CD14-positive monocyte (primary cell): ENCODE data around the gene FAM83G. TPM values are rescaled to one million over a fixed set of nuclear protein-coding genes. Genes with fewer than 3 reads are reported as not detected.

Experiments
- DNase-seq, 3 donors: peaks; one replicate each; pipeline ENCODE4 v3.0.0-alpha.2; 2011 to 2022
- H2AFZ ChIP-seq: 2 replicates; pipeline ENCODE4 v1.6.0; 2012; ENCODE audit warnings: mild to moderate bottlenecking, low read depth, low read length, inconsistent platforms; ENCODE audit not compliant: insufficient read depth, poor library complexity, severe bottlenecking
- H3K27ac ChIP-seq, 2 donors: 1 replicate in 1 of 2; 2 replicates in 1 of 2; pipeline ENCODE4 v1.5.1; 2012 to 2013; ENCODE audit warnings: low read length in 2 of 2, control low read depth in 1 of 2, inconsistent platforms in 1 of 2, low read depth in 1 of 2, mild to moderate bottlenecking in 1 of 2
- H3K27me3 ChIP-seq, 2 donors: one replicate each; pipeline versions ENCODE4 v1.6.0 to v1.6.1; 2011 to 2013; ENCODE audit warnings: low read length in 2 of 2; ENCODE audit not compliant: control insufficient read depth in 2 of 2, insufficient read depth in 2 of 2
- H3K36me3 ChIP-seq, 2 donors: replicated peaks in 1 of 2; 1 replicate in 1 of 2; 2 replicates in 1 of 2; pipeline versions ENCODE4 v1.5.1 to v1.6.1; 2012 to 2013; ENCODE audit warnings: low read length in 2 of 2, control low read depth in 1 of 2, inconsistent platforms in 1 of 2, mild to moderate bottlenecking in 1 of 2; ENCODE audit not compliant: insufficient read depth in 2 of 2, control insufficient read depth in 1 of 2
- H3K4me1 ChIP-seq, 2 donors: 1 replicate in 1 of 2; 2 replicates in 1 of 2; pipeline versions ENCODE4 v1.5.1 to v1.6.1; 2012 to 2013; ENCODE audit warnings: low read length in 2 of 2, control low read depth in 1 of 2, inconsistent platforms in 1 of 2, mild to moderate bottlenecking in 1 of 2, moderate library complexity in 1 of 2; ENCODE audit not compliant: insufficient read depth in 2 of 2, control insufficient read depth in 1 of 2
- H3K4me2 ChIP-seq: replicated peaks from 2 replicates; pipeline ENCODE3; 2012; ENCODE audit warnings: low read length, moderate library complexity, mild to moderate bottlenecking; ENCODE audit not compliant: poor library complexity, severe bottlenecking; ENCODE audit errors: extremely low read depth
- H3K4me3 ChIP-seq, 3 experiments: fragments of 200-600 bp in 1 of 3; sonication (generic) in 1 of 3; replicated peaks in 1 of 3; 1 replicate in 2 of 3; 2 replicates in 1 of 3; pipeline ENCODE4 v1.5.1; 2011 to 2013; ENCODE audit warnings: low read length in 3 of 3, mild to moderate bottlenecking in 3 of 3, control low read depth in 2 of 3, low read depth in 2 of 3, inconsistent platforms in 1 of 3, moderate library complexity in 1 of 3
- H3K79me2 ChIP-seq: 2 replicates; pipeline ENCODE4 v1.6.0; 2012; ENCODE audit warnings: mild to moderate bottlenecking, control low read depth, inconsistent platforms, low read length, moderate library complexity; ENCODE audit not compliant: insufficient read depth
- H3K9ac ChIP-seq: 2 replicates; pipeline ENCODE4 v1.6.0; 2017; ENCODE audit warnings: low read length, mild to moderate bottlenecking; ENCODE audit not compliant: insufficient read depth, poor library complexity, severe bottlenecking
- H3K9me3 ChIP-seq, 2 donors: replicated peaks in 1 of 2; 1 replicate in 1 of 2; 2 replicates in 1 of 2; pipeline versions ENCODE4 v1.5.1 to v1.6.1; 2012 to 2013; ENCODE audit warnings: low read length in 2 of 2, control low read depth in 1 of 2; ENCODE audit not compliant: control insufficient read depth in 1 of 2, insufficient read depth in 1 of 2
- H4K20me1 ChIP-seq: 2 replicates; pipeline ENCODE4 v1.6.0; 2012; ENCODE audit warnings: mild to moderate bottlenecking, low read length, control low read depth, moderate library complexity; ENCODE audit not compliant: insufficient read depth
- H3K27ac Mint-ChIP-seq, 7 donors: one replicate each; pipeline ENCODE4 v1.8.0; 2020; ENCODE audit warnings: mild to moderate bottlenecking in 7 of 7, mixed read lengths in 7 of 7, moderate library complexity in 6 of 7, inconsistent platforms in 2 of 7
- H3K27me3 Mint-ChIP-seq, 3 donors: one replicate each; pipeline ENCODE4 v1.8.0; 2021 to 2022; ENCODE audit warnings: low read depth in 3 of 3, mild to moderate bottlenecking in 3 of 3, mixed read lengths in 3 of 3, moderate library complexity in 3 of 3, inconsistent platforms in 1 of 3
- H3K36me3 Mint-ChIP-seq, 2 donors: one replicate each; pipeline ENCODE4 v1.8.0; 2020; ENCODE audit warnings: mixed read lengths in 2 of 2, inconsistent platforms in 1 of 2, mild to moderate bottlenecking in 1 of 2
- H3K4me1 Mint-ChIP-seq: one replicate; pipeline ENCODE4 v1.8.0; 2020; ENCODE audit warnings: mild to moderate bottlenecking, mixed read lengths
- H3K4me3 Mint-ChIP-seq, 2 donors: one replicate each; pipeline ENCODE4 v1.8.0; 2020; ENCODE audit warnings: mild to moderate bottlenecking in 2 of 2, mixed read lengths in 2 of 2, moderate library complexity in 1 of 2
- H3K9me3 Mint-ChIP-seq, 7 donors: one replicate each; pipeline ENCODE4 v1.8.0; 2020 to 2022; ENCODE audit warnings: mixed read lengths in 7 of 7, mild to moderate bottlenecking in 6 of 7, moderate library complexity in 6 of 7, inconsistent platforms in 2 of 7
- WGBS: methylation state at CpG from one replicate; pipeline ENCODE4 v1.1.5; 2013; ENCODE audit warnings: missing lambda C conversion rate; ENCODE audit not compliant: insufficient coverage; 5-methylcytosine and 5-hydroxymethylcytosine counted together
- intact Hi-C, 2 donors: fragments of 100-400 bp; cut with micrococcal nuclease; formaldehyde crosslinking; loops; one replicate each; pipeline versions ENCODE4 v1.15.0 to v1.15.1; 2023
- polyA plus RNA-seq, 3 donors: library from polyadenylated mRNA; depleted of rRNA in 1 of 3; unstranded in 2 of 3; stranded (reverse) in 1 of 3; fragments of 300-500 nt in 2 of 3; fragments of >200 nt in 1 of 3; fragmentation: Illumina TruSeq in 2 of 3; gene quantifications; 1 replicate in 2 of 3; 2 replicates in 1 of 3; pipeline ENCODE4 v1.2.3, GENCODE V29; 2012 to 2021
- TF ChIP-seq, protein P1 (sequence below): fragments of 200-600 bp; IDR thresholded peaks from one replicate; pipeline ENCODE4 v1.8.0; 2022; ENCODE audit warnings: antibody characterized with exemption, mild to moderate bottlenecking

Gene FAM83G
- polyA plus RNA-seq, 3 donors: 0.04 to 0.17 (median 0.08) TPM

DNA sequence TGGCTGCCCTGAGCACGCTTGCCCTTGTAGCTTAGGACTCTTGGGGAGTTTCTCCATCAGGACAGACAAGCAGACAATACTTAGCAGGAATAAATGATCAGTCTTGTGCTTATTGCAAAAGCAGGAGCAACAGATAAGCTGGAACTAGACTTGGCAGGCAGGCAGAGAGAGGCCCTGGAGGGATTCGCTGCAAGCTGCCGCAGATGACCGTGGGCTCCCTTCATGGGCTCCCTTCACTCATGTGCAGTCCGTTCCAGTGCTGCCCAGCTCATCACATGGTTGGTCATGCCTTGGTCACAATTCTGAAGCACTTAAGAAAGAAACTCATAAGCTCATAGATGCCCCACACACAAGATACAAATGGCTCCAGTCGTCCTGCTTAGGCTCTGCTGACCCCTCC, 55.0 kb downstream of the FAM83G start:
- no peaks in the 10 kb centered on the region for H3K9me3 Mint-ChIP-seq
- intact Hi-C loops: no loop called here
- no peaks in the 10 kb centered on the region for H3K36me3 Mint-ChIP-seq
- no peak overlapping the region for H3K27ac Mint-ChIP-seq
- no peak overlapping the region for H3K4me2 ChIP-seq
- WGBS: 78% methylated on average over 6 of the region's 6 CpGs
- no peak overlapping the region for H2AFZ ChIP-seq
- H3K36me3 ChIP-seq: no peaks in the 10 kb centered on the region
- H3K27me3 Mint-ChIP-seq: peaks cover 3 to 7% (median 5%) of the 10 kb centered on the region in 3 donors
- H3K9me3 ChIP-seq: no peaks in the 10 kb centered on the region
- no peak for DNase-seq
- H3K27me3 ChIP-seq: no peaks in the 10 kb centered on the region
- no peaks in the 10 kb centered on the region for H3K4me1 ChIP-seq
- H3K79me2 ChIP-seq: no peaks in the 10 kb centered on the region
- no peak overlapping the region for H3K4me3 ChIP-seq
- H3K27ac ChIP-seq: no peak overlapping the region
- no peaks in the 10 kb centered on the region for H4K20me1 ChIP-seq
- no peak overlapping the region for H3K4me3 Mint-ChIP-seq
- peaks cover 4% of the 10 kb centered on the region for H3K4me1 Mint-ChIP-seq
- H3K9ac ChIP-seq: no peak overlapping the region
- TF ChIP-seq, protein P1, sequence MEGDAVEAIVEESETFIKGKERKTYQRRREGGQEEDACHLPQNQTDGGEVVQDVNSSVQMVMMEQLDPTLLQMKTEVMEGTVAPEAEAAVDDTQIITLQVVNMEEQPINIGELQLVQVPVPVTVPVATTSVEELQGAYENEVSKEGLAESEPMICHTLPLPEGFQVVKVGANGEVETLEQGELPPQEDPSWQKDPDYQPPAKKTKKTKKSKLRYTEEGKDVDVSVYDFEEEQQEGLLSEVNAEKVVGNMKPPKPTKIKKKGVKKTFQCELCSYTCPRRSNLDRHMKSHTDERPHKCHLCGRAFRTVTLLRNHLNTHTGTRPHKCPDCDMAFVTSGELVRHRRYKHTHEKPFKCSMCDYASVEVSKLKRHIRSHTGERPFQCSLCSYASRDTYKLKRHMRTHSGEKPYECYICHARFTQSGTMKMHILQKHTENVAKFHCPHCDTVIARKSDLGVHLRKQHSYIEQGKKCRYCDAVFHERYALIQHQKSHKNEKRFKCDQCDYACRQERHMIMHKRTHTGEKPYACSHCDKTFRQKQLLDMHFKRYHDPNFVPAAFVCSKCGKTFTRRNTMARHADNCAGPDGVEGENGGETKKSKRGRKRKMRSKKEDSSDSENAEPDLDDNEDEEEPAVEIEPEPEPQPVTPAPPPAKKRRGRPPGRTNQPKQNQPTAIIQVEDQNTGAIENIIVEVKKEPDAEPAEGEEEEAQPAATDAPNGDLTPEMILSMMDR: no peak

DNA sequence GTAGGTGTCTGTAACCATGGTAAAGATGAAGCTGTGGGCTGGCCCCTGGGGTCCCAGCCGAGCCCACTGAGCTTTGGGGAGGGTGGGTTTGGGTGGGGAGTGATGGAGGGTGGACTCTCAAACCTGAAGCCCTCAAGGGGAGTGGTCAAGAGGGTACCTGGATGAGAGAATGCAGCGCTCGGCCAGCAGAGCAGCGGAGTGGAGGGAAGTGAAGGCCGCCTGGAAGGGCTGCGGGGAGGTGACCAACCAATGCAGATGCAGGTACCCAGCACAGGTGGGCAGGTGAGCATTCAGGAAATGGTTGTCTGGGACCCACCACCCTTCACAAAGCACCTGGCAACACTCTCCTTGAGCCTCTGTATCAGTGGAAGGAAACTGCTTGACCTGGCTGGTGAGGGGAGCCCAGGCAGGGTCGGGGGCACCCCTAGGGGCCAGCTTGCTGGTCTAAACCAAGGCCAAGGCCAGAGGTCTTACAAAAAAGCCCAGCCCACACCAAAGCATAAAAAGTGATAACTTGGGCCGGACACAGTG, 56.0 kb downstream of the FAM83G start:
- no peak for DNase-seq
- Mint-ChIP-seq H3K4me1 (peaks cover 4% of the 10 kb centered on the region), H3K27me3 (peaks cover 3 to 7% (median 5%) of the 10 kb centered on the region in 3 donors), H3K9me3 (no peaks in the 10 kb centered on the region), H3K4me3 (no peak overlapping the region), H3K36me3 (no peaks in the 10 kb centered on the region), H3K27ac (peak overlapping the region in 1 of 7 donors; percentile 44)
- H3K27ac ChIP-seq: no peak overlapping the region
- no peaks in the 10 kb centered on the region for H3K9me3 ChIP-seq
- whole genome bisulfite sequencing: 92% methylated on average over 7 of the region's 8 CpGs
- no peaks in the 10 kb centered on the region for H3K4me1 ChIP-seq
- TF ChIP-seq, protein P1: no peak
- no peak overlapping the region for H2AFZ ChIP-seq
- no peak overlapping the region for H3K4me2 ChIP-seq
- H3K27me3 ChIP-seq: no peaks in the 10 kb centered on the region
- no peaks in the 10 kb centered on the region for H3K79me2 ChIP-seq
- H3K4me3 ChIP-seq: no peak overlapping the region
- no peak overlapping the region for H3K9ac ChIP-seq
- no peaks in the 10 kb centered on the region for H4K20me1 ChIP-seq
- intact Hi-C loops: no loop called here
- H3K36me3 ChIP-seq: no peaks in the 10 kb centered on the region
